Vagina (tissue), 2 donors: ENCODE measurements around the gene CDK5R2. TPM values are rescaled to one million over a fixed set of nuclear protein-coding genes. Genes with fewer than 3 reads are reported as not detected.
A peak's percentile ranks its signal among the peaks of the same experiment; 100 is the strongest.

Experiments
- DNase-seq, 2 donors: peaks; one replicate each; pipeline ENCODE4 v3.0.0-alpha.2; 2017; ENCODE audit errors: extremely low spot score in 2 of 2
- H3K27ac ChIP-seq: fragments of 200-600 bp; sonication (generic); one replicate; pipeline ENCODE4 v1.5.1; 2019
- H3K27me3 ChIP-seq: fragments of 200-600 bp; sonication (generic); one replicate; pipeline ENCODE4 v1.5.1; 2019
- H3K36me3 ChIP-seq, 2 donors: fragments of 200-600 bp; sonication (generic); one replicate each; pipeline ENCODE4 v1.5.1; 2017 to 2019
- H3K4me1 ChIP-seq: fragments of 200-600 bp; sonication (generic); one replicate; pipeline ENCODE4 v1.5.1; 2019
- H3K4me3 ChIP-seq, 2 donors: fragments of 200-600 bp; sonication (generic); 1 replicate in 1 of 2; 2 replicates in 1 of 2; pipeline ENCODE4 v1.5.1; 2016 to 2019
- H3K9me3 ChIP-seq: fragments of 200-600 bp; sonication (generic); one replicate; pipeline ENCODE4 v1.5.1; 2019
- POLR2A ChIP-seq, 2 donors: fragments of 450-650 bp; IDR thresholded peaks; one replicate each; pipeline ENCODE4 v1.6.1; 2017; ENCODE audit warnings: antibody characterized with exemption in 2 of 2, mild to moderate bottlenecking in 2 of 2, moderate library complexity in 2 of 2
- POLR2AphosphoS5 ChIP-seq, 2 donors: sonication (generic); formaldehyde crosslinking; IDR thresholded peaks; one replicate each; pipeline ENCODE4 v1.9.0; 2017; ENCODE audit warnings: antibody characterized with exemption in 2 of 2, mild to moderate bottlenecking in 2 of 2, low read depth in 1 of 2; ENCODE audit not compliant: insufficient read depth in 1 of 2
- intact Hi-C: fragments of 100-400 bp; cut with DNase I; formaldehyde crosslinking; loops from one replicate; pipeline ENCODE4 v1.15.1; 2023
- total RNA-seq: library from RNA; depleted of rRNA; stranded (reverse); fragments of >200 nt; gene quantifications from one replicate; pipeline ENCODE4 v1.2.3, GENCODE V29; 2016
- TF ChIP-seq, protein P1 (sequence below), 3 experiments: fragments of 450-650 bp in 2 of 3; fragments of 200-600 bp in 1 of 3; sonication (generic) in 1 of 3; IDR thresholded peaks; one replicate each; pipeline ENCODE4 v1.5.1; 2017 to 2019; ENCODE audit warnings: antibody characterized with exemption in 3 of 3, mild to moderate bottlenecking in 2 of 3, moderate library complexity in 2 of 3

The CDK5R2 gene
- total RNA-seq, 1 donor from 2014 or later = 0.49 TPM

DNA sequence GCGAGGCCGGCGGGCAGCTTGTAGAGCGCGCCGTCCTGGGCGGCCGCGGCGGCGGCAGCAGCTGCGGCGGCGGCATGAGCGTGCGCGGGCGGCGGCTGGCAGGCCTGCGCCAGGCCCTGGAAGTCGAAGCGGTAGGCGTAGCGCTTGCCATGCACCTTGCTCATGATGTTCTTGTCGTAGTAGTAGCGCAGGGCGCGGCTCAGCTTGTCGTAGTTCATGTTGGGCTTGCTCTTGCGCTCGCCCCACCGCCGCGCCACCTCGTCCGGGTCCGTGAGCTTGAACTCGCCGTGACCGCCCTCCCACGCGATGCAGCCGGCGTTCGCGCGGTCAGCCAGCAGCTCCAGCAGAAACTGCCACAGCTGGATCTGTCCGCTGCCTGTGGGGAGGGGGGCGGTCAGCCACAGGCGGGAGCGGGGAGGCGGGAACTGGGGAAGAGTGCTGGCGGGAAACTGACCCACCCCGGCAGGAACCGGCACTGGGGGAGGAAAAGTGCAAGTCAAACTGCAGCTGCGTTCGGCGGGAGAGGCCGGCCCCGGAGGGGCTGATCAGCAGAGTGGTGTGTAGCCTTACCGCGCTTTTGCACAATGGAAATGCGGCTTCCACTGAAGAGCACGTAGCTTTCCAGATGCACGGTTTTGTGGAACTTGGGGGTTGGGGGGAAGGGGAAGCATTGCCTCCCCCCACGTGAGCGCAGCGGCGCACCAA lies 22.6 kb downstream of the CDK5R2 start:
- H3K4me1 ChIP-seq = peaks cover 45% of the 10 kb centered on the region
- H3K4me3 ChIP-seq = peak overlapping the region; percentile 16 to 17
- no peak overlapping the region for H3K27ac ChIP-seq
- intact Hi-C loops = loop anchor here (10.0 kb wide), 1 partner anchor 173 kb away; no protein-coding TSS in a partner anchor
- DNase-seq = no peak
- TF ChIP-seq, protein P1, sequence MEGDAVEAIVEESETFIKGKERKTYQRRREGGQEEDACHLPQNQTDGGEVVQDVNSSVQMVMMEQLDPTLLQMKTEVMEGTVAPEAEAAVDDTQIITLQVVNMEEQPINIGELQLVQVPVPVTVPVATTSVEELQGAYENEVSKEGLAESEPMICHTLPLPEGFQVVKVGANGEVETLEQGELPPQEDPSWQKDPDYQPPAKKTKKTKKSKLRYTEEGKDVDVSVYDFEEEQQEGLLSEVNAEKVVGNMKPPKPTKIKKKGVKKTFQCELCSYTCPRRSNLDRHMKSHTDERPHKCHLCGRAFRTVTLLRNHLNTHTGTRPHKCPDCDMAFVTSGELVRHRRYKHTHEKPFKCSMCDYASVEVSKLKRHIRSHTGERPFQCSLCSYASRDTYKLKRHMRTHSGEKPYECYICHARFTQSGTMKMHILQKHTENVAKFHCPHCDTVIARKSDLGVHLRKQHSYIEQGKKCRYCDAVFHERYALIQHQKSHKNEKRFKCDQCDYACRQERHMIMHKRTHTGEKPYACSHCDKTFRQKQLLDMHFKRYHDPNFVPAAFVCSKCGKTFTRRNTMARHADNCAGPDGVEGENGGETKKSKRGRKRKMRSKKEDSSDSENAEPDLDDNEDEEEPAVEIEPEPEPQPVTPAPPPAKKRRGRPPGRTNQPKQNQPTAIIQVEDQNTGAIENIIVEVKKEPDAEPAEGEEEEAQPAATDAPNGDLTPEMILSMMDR (IDR thresholded peaks at IDR 0.05) = no peak
- no peak for TF ChIP-seq POLR2AphosphoS5 (IDR thresholded peaks at IDR 0.05; ENCODE audit: insufficient read depth in 1 of 2, low read depth in 1 of 2)
- no peak for TF ChIP-seq POLR2A (IDR thresholded peaks at IDR 0.05)
- H3K9me3 ChIP-seq = no peaks in the 10 kb centered on the region
- peaks cover 27% of the 10 kb centered on the region for H3K27me3 ChIP-seq
- H3K36me3 ChIP-seq = no peaks in the 10 kb centered on the region

DNA sequence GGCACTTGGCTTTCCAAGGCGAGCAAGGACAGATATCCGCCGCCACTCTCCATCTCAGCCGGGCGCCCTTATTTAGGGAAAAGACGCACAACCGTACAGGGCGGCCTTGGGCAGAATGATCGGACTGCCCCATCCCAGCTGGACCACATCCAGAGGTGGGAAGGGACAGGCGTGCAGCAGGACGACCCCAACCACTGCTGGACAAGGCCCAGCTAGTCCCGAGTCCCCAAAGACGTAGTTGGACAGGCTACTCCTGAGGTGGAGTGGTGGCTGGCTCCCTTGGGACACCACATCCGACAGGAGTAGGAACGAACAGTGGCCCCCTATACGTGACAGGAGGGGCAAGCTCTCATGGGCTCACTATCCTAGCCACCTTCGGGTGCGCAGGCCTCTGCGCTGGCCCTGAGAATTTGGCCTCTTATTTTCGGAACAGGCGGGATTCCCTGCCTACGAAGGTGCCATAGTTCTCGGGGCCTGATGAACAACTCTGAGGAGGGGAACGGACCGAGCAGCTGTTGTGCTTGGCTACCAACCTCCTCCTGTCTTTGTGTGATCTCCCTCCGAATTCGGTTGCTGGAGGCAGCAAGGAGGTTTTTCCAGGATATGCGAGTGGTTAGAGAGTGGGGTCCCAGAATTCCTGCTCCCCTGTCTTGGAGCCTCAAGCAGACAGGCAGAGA lies 23.3 kb downstream of the CDK5R2 start:
- peaks cover 45% of the 10 kb centered on the region for H3K4me1 ChIP-seq
- peak overlapping the region in 1 of 2 donors; percentile 17 for H3K4me3 ChIP-seq

GRCh38 chr2:218983263-218983933 lies 23.9 kb downstream of the CDK5R2 start:
- Histone ChIP-seq H3K4me1 (peaks cover 45% of the 10 kb centered on the region), H3K27ac (no peak overlapping the region), H3K9me3 (no peaks in the 10 kb centered on the region), H3K4me3 (no peak overlapping the region), H3K27me3 (peaks cover 27% of the 10 kb centered on the region), H3K36me3 (no peaks in the 10 kb centered on the region)
- intact Hi-C loops = loop anchor here (10.0 kb wide), 1 partner anchor 171 kb away; no protein-coding TSS in a partner anchor
- TF ChIP-seq POLR2A (IDR thresholded peaks at IDR 0.05) (no peak), POLR2AphosphoS5 (IDR thresholded peaks at IDR 0.05; ENCODE audit: insufficient read depth in 1 of 2, low read depth in 1 of 2) (no peak)
- TF ChIP-seq, protein P1 (IDR thresholded peaks at IDR 0.05) = no peak
- DNase-seq = no peak

More for the DNA sequence above, 23.3 kb downstream of the CDK5R2 start:
- no peaks in the 10 kb centered on the region for H3K9me3 ChIP-seq
- no peak overlapping the region for H3K27ac ChIP-seq
- intact Hi-C loops = loop anchor here (10.0 kb wide), 1 partner anchor 172 kb away; no protein-coding TSS in a partner anchor
- DNase-seq = no peak
- no peak for TF ChIP-seq POLR2AphosphoS5 (IDR thresholded peaks at IDR 0.05; ENCODE audit: insufficient read depth in 1 of 2, low read depth in 1 of 2)
- TF ChIP-seq, protein P1 (IDR thresholded peaks at IDR 0.05) = no peak
- no peak for TF ChIP-seq POLR2A (IDR thresholded peaks at IDR 0.05)
- no peaks in the 10 kb centered on the region for H3K36me3 ChIP-seq
- peaks cover 27% of the 10 kb centered on the region for H3K27me3 ChIP-seq

DNA sequence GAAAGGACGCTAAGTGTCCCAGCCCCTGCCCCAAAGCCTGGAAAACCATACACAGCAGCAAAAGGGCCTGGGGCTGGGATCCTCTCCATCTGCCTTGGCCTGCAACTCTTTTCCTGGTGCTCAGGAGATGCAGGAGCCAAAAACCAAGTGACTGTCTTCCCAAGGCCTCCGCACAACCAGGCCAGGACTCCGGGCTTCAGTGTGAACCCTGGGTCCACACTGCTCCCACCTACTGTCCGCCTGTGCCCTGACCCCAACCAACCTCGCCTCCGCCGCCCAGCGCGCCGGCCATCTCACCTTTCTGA lies 24.4 kb downstream of the CDK5R2 start:
- Histone ChIP-seq H3K9me3 (no peaks in the 10 kb centered on the region), H3K27ac (no peak overlapping the region), H3K27me3 (peaks cover 27% of the 10 kb centered on the region), H3K4me3 (no peak overlapping the region), H3K4me1 (peaks cover 45% of the 10 kb centered on the region), H3K36me3 (no peaks in the 10 kb centered on the region)
- no peak for DNase-seq
- intact Hi-C loops = loop anchor here (10.0 kb wide), 1 partner anchor 171 kb away; no protein-coding TSS in a partner anchor
- TF ChIP-seq, protein P1 (IDR thresholded peaks at IDR 0.05) = no peak
- no peak for TF ChIP-seq POLR2AphosphoS5 (IDR thresholded peaks at IDR 0.05; ENCODE audit: insufficient read depth in 1 of 2, low read depth in 1 of 2)
- TF ChIP-seq POLR2A (IDR thresholded peaks at IDR 0.05) = no peak
